ENCODE results near the gene LTA4H. TPM values are rescaled to one million over a fixed set of nuclear protein-coding genes. Genes with fewer than 3 reads are reported as not detected.

Gene LTA4H
- total RNA-seq, 1 donor from 2014 or later, result 98.9 TPM

DNA sequence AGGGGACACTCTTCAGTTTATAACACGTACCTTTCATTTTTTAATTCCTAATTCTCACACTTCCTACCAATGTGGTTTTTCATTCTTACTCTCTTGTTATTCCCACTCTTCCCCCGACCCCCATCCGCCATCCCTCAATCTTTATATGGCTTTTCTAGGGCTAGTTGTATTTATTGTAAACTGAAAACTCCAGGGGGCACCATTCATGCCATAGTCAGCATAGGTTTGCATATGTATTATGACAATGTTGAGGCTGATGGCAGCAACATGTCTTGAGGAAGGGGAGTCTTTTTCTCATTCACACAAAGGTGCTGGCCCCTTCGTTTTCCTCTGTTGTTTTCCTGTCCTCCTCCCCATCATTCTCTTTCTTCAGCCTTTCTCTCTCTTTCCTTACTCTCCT lies 27.7 kb upstream of the LTA4H start:
- no peaks in the 10 kb centered on the region for H3K4me1 Mint-ChIP-seq (ENCODE audit: low read depth)
- no peaks in the 10 kb centered on the region for H3K9me3 Mint-ChIP-seq (ENCODE audit: low read depth)
- no peak overlapping the region for H3K27ac Mint-ChIP-seq
- peaks cover 7% of the 10 kb centered on the region for H3K27me3 Mint-ChIP-seq
- H3K36me3 Mint-ChIP-seq (ENCODE audit: insufficient read depth), result no peaks in the 10 kb centered on the region
- no peak for DNase-seq (ENCODE audit: low spot score, unreplicated experiment)
- H3K4me3 Mint-ChIP-seq (ENCODE audit: low read depth), result no peak overlapping the region
- TF ChIP-seq, protein P1, sequence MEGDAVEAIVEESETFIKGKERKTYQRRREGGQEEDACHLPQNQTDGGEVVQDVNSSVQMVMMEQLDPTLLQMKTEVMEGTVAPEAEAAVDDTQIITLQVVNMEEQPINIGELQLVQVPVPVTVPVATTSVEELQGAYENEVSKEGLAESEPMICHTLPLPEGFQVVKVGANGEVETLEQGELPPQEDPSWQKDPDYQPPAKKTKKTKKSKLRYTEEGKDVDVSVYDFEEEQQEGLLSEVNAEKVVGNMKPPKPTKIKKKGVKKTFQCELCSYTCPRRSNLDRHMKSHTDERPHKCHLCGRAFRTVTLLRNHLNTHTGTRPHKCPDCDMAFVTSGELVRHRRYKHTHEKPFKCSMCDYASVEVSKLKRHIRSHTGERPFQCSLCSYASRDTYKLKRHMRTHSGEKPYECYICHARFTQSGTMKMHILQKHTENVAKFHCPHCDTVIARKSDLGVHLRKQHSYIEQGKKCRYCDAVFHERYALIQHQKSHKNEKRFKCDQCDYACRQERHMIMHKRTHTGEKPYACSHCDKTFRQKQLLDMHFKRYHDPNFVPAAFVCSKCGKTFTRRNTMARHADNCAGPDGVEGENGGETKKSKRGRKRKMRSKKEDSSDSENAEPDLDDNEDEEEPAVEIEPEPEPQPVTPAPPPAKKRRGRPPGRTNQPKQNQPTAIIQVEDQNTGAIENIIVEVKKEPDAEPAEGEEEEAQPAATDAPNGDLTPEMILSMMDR (IDR thresholded peaks at IDR 0.05; ENCODE audit: unreplicated experiment), result no peak

DNA sequence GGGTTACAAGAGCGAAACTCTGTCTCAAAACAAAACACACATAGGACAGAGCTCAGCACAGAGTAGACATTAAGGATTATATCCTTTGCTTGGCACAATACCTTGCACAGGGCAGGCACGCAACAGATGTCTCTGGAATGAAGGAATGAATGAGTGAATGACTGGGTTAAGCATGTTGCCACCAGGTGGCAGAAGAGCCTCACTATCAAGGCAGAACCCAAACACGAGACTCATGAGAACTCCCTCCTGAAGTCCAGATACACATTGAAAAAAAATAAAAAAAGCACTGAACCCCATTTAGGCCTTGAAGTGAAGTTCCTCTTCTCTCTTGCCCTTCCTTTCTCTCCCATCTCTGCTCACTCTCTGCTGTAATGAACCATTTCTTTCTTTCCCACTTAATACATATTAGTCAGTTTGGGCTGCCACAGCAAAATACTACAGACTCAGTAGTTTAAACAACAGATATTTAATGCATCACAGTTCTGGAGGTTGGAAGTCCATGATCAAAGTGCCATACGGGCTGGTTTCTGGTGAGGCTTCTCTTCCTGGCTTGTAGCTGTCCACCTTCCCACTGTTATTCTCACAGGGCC lies 26.6 kb upstream of the LTA4H start:
- Mint-ChIP-seq H3K27ac (no peak overlapping the region), H3K4me3 (ENCODE audit: low read depth) (no peak overlapping the region), H3K9me3 (ENCODE audit: low read depth) (no peaks in the 10 kb centered on the region), H3K27me3 (peaks cover 9% of the 10 kb centered on the region), H3K4me1 (ENCODE audit: low read depth) (no peaks in the 10 kb centered on the region), H3K36me3 (ENCODE audit: insufficient read depth) (no peaks in the 10 kb centered on the region)
- DNase-seq (ENCODE audit: low spot score, unreplicated experiment), result peak; percentile 45
- TF ChIP-seq, protein P1 (IDR thresholded peaks at IDR 0.05; ENCODE audit: unreplicated experiment), result peak; percentile 85

DNA sequence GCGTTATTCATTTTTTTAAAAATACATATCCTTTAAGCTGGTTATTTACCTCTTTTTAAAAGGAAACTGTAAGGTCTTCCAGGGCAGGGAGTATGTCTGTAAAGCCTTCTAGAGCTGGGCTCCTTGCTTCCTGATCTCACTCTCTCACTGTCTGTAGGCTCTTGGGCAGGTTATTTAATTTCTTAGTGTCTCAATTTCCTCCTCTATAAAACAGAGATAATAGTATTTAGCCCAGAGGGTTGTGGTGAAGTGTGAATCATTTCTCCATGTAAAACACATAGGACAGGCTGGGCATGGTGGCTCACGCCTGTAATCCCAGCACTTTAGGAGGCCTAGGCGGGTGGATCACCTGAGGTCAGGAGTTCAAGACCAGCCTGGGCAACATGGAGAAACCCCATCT lies 25.9 kb upstream of the LTA4H start:
- H3K4me3 Mint-ChIP-seq (ENCODE audit: low read depth), result no peak overlapping the region
- TF ChIP-seq, protein P1 (IDR thresholded peaks at IDR 0.05; ENCODE audit: unreplicated experiment), result no peak
- no peaks in the 10 kb centered on the region for H3K4me1 Mint-ChIP-seq (ENCODE audit: low read depth)
- no peak overlapping the region for H3K27ac Mint-ChIP-seq
- H3K9me3 Mint-ChIP-seq (ENCODE audit: low read depth), result peaks cover 2% of the 10 kb centered on the region
- DNase-seq (ENCODE audit: low spot score, unreplicated experiment), result no peak
- peaks cover 9% of the 10 kb centered on the region for H3K27me3 Mint-ChIP-seq
- H3K36me3 Mint-ChIP-seq (ENCODE audit: insufficient read depth), result no peaks in the 10 kb centered on the region

DNA sequence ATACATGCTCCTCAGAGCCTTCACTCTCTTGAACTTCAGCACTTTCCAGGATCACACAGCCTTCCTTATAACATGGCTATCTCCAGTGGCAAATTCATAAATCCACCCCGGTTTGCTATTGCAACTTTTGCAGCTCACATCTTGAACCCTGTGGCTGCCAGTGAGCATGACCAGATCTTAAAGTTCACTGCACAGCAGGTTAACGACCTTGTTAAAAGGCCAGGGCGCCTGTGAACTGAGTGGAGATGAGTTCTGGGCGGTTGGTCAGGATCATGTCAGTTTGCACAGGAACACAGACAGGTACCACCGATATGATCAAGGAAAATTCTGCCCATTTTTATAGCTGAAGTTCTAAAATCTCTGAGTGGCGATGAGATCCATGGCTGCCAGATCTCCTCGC lies 24.7 kb upstream of the LTA4H start:
- no peak overlapping the region for H3K27ac Mint-ChIP-seq
- H3K36me3 Mint-ChIP-seq (ENCODE audit: insufficient read depth), result no peaks in the 10 kb centered on the region
- TF ChIP-seq, protein P1 (IDR thresholded peaks at IDR 0.05; ENCODE audit: unreplicated experiment), result no peak
- no peaks in the 10 kb centered on the region for H3K4me1 Mint-ChIP-seq (ENCODE audit: low read depth)
- peaks cover 5% of the 10 kb centered on the region for H3K9me3 Mint-ChIP-seq (ENCODE audit: low read depth)
- DNase-seq (ENCODE audit: low spot score, unreplicated experiment), result no peak
- H3K27me3 Mint-ChIP-seq, result peaks cover 5% of the 10 kb centered on the region
- no peak overlapping the region for H3K4me3 Mint-ChIP-seq (ENCODE audit: low read depth)

DNA sequence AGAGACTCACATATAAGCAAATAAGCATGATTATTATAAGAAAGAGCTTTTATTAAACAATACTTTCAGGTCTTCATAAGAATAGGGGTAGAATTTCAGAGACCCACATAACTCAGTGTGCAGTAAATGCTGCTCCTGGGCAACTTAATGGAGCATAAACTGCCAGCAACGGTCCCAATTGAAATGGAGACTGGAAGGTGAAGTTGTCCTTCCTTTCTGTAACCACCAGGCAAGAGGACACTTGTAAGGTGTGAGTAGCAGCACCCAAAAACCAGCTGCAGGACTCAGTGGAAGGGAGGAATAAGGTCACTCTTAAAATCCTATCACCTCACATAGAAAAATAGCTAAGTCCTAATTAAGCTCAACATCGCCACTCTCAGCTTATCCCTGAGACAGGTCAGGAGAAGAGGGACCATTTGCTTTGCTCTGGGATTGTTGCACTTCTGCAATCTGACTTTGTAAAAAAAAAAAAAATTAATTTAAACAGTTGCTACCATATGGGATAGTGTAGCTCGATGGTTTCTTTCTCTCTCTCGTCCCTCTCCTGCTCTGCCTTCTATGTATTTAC lies 22.7 kb upstream of the LTA4H start:
- Mint-ChIP-seq H3K27me3 (peaks cover 5% of the 10 kb centered on the region), H3K36me3 (ENCODE audit: insufficient read depth) (no peaks in the 10 kb centered on the region), H3K4me1 (ENCODE audit: low read depth) (no peaks in the 10 kb centered on the region), H3K9me3 (ENCODE audit: low read depth) (peaks cover 5% of the 10 kb centered on the region), H3K4me3 (ENCODE audit: low read depth) (no peak overlapping the region), H3K27ac (no peak overlapping the region)
- TF ChIP-seq, protein P1 (IDR thresholded peaks at IDR 0.05; ENCODE audit: unreplicated experiment), result no peak
- DNase-seq (ENCODE audit: low spot score, unreplicated experiment), result no peak

Data from progenitor cell of endocrine pancreas (in vitro differentiated cells).